OCI-LY3 (cell line): ENCODE measurements around the gene GALNT14.

Experiments
- H2AFZ ChIP-seq: fragments of 200-600, 300-600 bp; shearing (Covaris generic); 2 replicates; pipeline ENCODE4 v1.6.0; 2014; ENCODE audit warnings: antibody characterized with exemption, low read depth, low read length
- H3K27ac ChIP-seq: fragments of 200-600, 300-600 bp; sonication (generic); 2 replicates; pipeline ENCODE4 v1.5.1; 2014; ENCODE audit warnings: mild to moderate bottlenecking, low read length, moderate library complexity, mixed read lengths
- H3K27me3 ChIP-seq: fragments of 200-600, 300-600 bp; sonication (generic); 2 replicates; pipeline ENCODE4 v1.6.1; 2014; ENCODE audit warnings: low read depth, low read length, mixed read lengths
- H3K36me3 ChIP-seq: fragments of 200-600, 300-600 bp; sonication (generic); replicated peaks from 2 replicates; pipeline ENCODE3; 2014; ENCODE audit warnings: low read depth, low read length, mixed read lengths
- H3K4me1 ChIP-seq: fragments of 300-600, 200-600 bp; sonication (generic); 2 replicates; pipeline ENCODE4 v1.6.1; 2014; ENCODE audit warnings: low read length, mixed read lengths
- H3K4me2 ChIP-seq: fragments of 200-600, 300-600 bp; sonication (generic); 2 replicates; pipeline ENCODE4 v1.6.1; 2014; ENCODE audit warnings: low read length, mixed read lengths
- H3K4me3 ChIP-seq: fragments of 300-600, 200-600 bp; sonication (generic); 2 replicates; pipeline ENCODE4 v1.5.1; 2014; ENCODE audit warnings: antibody characterized with exemption, mild to moderate bottlenecking, low read length, moderate library complexity
- H3K79me2 ChIP-seq: fragments of 300-600, 200-600 bp; shearing (Covaris generic); 2 replicates; pipeline ENCODE4 v1.6.1; 2014; ENCODE audit warnings: mild to moderate bottlenecking, low read length, mixed read lengths
- H3K9ac ChIP-seq: fragments of 300-600, 200-600 bp; shearing (Covaris generic); 2 replicates; pipeline ENCODE4 v1.6.0; 2014; ENCODE audit warnings: mild to moderate bottlenecking, low read length, moderate library complexity
- H3K9me3 ChIP-seq: fragments of 200-600, 300-600 bp; shearing (Covaris generic); 2 replicates; pipeline ENCODE4 v1.6.1; 2014; ENCODE audit warnings: low read length, mixed read lengths; ENCODE audit not compliant: insufficient read depth
- H4K20me1 ChIP-seq: fragments of 200-600, 300-600 bp; sonication (generic); 2 replicates; pipeline ENCODE4 v1.6.1; 2016; ENCODE audit warnings: low read length, mixed read lengths; ENCODE audit not compliant: insufficient read depth
- CTCF ChIP-seq: fragments of 200-600, 300-600 bp; sonication (generic); IDR thresholded peaks from 2 replicates; pipeline ENCODE4 v1.5.1; 2014; ENCODE audit warnings: antibody characterized with exemption, low read length, low read depth
- EZH2phosphoT487 ChIP-seq: fragments of 200-600 bp; shearing (Covaris generic); IDR thresholded peaks from 2 replicates; pipeline ENCODE4 v1.6.1; 2018; ENCODE audit warnings: antibody characterized with exemption, mixed run types, low read depth

The GALNT14 gene

DNA sequence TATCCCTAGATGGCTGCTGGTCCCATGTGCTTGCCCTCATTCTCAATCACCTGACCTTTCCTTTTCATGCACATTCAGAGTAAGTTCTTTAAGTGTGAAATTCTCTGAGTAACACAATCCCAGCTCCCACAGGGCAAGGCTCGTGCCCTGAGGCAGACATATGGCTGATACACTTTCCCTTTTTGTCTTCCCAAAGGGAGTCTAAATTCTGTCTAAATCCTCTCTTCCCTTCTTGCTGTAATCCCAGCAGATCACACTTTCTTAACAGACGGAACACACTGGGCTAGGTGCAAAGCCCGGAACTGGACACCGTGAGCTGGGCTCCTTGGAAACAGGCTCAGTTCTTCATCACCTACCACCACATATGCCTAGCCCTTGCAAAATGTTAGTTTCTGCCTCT, 147.6 kb downstream of the GALNT14 start:
- Histone ChIP-seq H3K4me3 (no peak overlapping the region), H3K4me2 (no peak overlapping the region), H2AFZ (no peak overlapping the region), H3K79me2 (peaks cover 28% of the 10 kb centered on the region), H4K20me1 (no peaks in the 10 kb centered on the region), H3K4me1 (peaks cover 6% of the 10 kb centered on the region), H3K27ac (no peak overlapping the region), H3K9me3 (no peaks in the 10 kb centered on the region), H3K9ac (no peak overlapping the region), H3K27me3 (no peaks in the 10 kb centered on the region), H3K36me3 (peaks cover 53% of the 10 kb centered on the region)
- TF ChIP-seq CTCF: no peak
- TF ChIP-seq EZH2phosphoT487: no peak

DNA sequence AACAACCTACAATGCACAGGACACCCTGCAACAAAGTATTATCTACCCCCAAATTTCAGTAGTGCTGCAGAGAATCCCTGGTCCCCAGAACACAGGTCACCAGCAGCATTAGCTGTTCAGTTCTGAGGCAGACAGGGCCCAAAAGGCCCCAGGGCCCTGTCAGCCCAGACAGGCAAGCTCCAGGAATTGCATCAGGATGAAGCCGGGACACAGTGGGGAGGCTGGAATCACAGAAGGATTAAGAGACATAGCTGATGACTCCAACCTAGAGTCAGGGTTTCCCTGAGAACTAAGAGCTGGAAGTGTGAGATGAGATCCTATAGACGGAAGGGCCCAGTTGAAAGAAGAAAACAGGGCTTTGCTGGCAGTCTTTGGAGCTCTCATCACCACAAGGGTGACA, 148.1 kb downstream of the GALNT14 start:
- H3K36me3 ChIP-seq: peaks cover 53% of the 10 kb centered on the region
- no peak overlapping the region for H3K9ac ChIP-seq
- H3K79me2 ChIP-seq: peaks cover 23% of the 10 kb centered on the region
- no peaks in the 10 kb centered on the region for H3K27me3 ChIP-seq
- no peak overlapping the region for H3K27ac ChIP-seq
- H3K4me3 ChIP-seq: no peak overlapping the region
- no peak overlapping the region for H2AFZ ChIP-seq
- TF ChIP-seq CTCF (no peak), EZH2phosphoT487 (no peak)
- no peak overlapping the region for H3K4me2 ChIP-seq
- H3K9me3 ChIP-seq: no peaks in the 10 kb centered on the region
- H3K4me1 ChIP-seq: peaks cover 6% of the 10 kb centered on the region
- no peaks in the 10 kb centered on the region for H4K20me1 ChIP-seq

- no peaks in the 10 kb centered on the region for H4K20me1 ChIP-seq
- no peak overlapping the region for H3K9ac ChIP-seq
- no peak overlapping the region for H3K4me3 ChIP-seq
- H3K9me3 ChIP-seq: no peaks in the 10 kb centered on the region
- H3K4me2 ChIP-seq: no peak overlapping the region
- H3K27me3 ChIP-seq: no peaks in the 10 kb centered on the region
- H3K27ac ChIP-seq: no peak overlapping the region
- no peak overlapping the region for H2AFZ ChIP-seq
- peaks cover 6% of the 10 kb centered on the region for H3K4me1 ChIP-seq
- peaks cover 19% of the 10 kb centered on the region for H3K79me2 ChIP-seq
- H3K36me3 ChIP-seq: peaks cover 56% of the 10 kb centered on the region
- TF ChIP-seq CTCF (no peak), EZH2phosphoT487 (no peak)
These were observed 148.5 kb downstream of the GALNT14 start for GRCh38 chr2:30989746-30990145.

DNA sequence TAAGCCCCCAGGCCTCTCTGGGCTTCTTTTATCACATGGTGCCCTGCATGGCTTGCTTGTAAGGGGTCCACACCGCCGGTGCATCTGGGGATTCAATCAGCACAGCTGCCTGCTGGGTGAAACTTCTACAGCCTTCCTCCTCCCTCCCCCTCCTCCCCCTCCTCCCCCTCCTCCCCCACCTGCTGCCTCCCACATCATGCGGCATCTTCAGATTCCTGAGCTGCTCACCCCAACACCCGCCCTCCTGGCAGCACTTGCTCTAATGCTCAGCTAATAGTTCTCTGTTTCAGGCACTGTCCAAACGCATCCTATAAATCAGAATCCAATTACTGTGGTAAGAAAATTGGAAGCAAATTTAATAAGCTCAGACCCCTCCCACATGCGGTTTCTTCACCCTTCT, 150.7 kb downstream of the GALNT14 start:
- Histone ChIP-seq H3K9me3 (no peaks in the 10 kb centered on the region), H3K36me3 (peaks cover 56% of the 10 kb centered on the region)
- no peak for TF ChIP-seq EZH2phosphoT487

DNA sequence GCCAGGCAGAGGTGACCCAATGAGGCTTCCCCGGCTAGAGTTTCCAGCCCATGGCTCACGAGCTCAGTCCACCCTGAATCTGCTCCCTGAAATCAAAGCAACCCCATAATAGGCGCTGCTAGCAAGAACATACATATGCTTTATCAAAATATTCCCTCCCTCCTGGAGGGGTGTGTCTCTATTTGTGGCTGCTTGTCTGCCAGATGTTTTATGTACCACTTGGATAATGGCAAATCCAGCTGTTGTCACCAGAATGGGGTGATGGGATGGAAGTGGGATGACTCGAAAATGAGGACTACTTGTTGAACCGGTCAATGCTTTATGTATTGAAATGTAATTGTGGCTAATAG, 152.0 kb downstream of the GALNT14 start:
- no peak overlapping the region for H3K9ac ChIP-seq
- no peaks in the 10 kb centered on the region for H3K9me3 ChIP-seq
- no peak overlapping the region for H3K27ac ChIP-seq
- peaks cover 46% of the 10 kb centered on the region for H3K36me3 ChIP-seq
- no peaks in the 10 kb centered on the region for H3K27me3 ChIP-seq
- H2AFZ ChIP-seq: no peak overlapping the region
- no peak overlapping the region for H3K4me3 ChIP-seq
- TF ChIP-seq EZH2phosphoT487 (no peak), CTCF (no peak)
- no peaks in the 10 kb centered on the region for H4K20me1 ChIP-seq
- H3K4me1 ChIP-seq: peaks cover 14% of the 10 kb centered on the region
- peaks cover 8% of the 10 kb centered on the region for H3K79me2 ChIP-seq
- no peak overlapping the region for H3K4me2 ChIP-seq

More for the DNA sequence above, 150.7 kb downstream of the GALNT14 start:
- no peak overlapping the region for H3K9ac ChIP-seq
- no peaks in the 10 kb centered on the region for H4K20me1 ChIP-seq
- H3K4me3 ChIP-seq: no peak overlapping the region
- H3K27me3 ChIP-seq: no peaks in the 10 kb centered on the region
- H3K79me2 ChIP-seq: peaks cover 7% of the 10 kb centered on the region
- no peak overlapping the region for H3K4me2 ChIP-seq
- no peak overlapping the region for H3K27ac ChIP-seq
- peaks cover 6% of the 10 kb centered on the region for H3K4me1 ChIP-seq
- H2AFZ ChIP-seq: no peak overlapping the region
